Caki2 (cell line): Measurements from ENCODE around the gene ZNF436. TPM values are rescaled to one million over a fixed set of nuclear protein-coding genes. Genes with fewer than 3 reads are reported as not detected.
A peak's percentile ranks its signal among the peaks of the same experiment; 100 is the strongest.

Experiments used
- DNase-seq: peaks from one replicate; pipeline ENCODE4 v3.0.0-alpha.2; 2015; ENCODE audit warnings: low read depth
- in situ Hi-C: cut with HindIII; loops from 2 replicates; pipeline ENCODE4 v1.10.0; 2016; ENCODE audit warnings: low sequenced_read_pairs, low pct_unique_long_range_greater_than_20kb, mixed read lengths
- total RNA-seq: library from RNA; depleted of rRNA; stranded (reverse); fragments of >200 nt; shearing (Covaris generic); gene quantifications from 2 replicates; pipeline ENCODE4 v1.2.3, GENCODE V29; 2014; ENCODE audit warnings: low replicate concordance; rRNA removed

ZNF436 gene
- 11.6 and 16.4 TPM in 2 replicates for total RNA-seq

DNA sequence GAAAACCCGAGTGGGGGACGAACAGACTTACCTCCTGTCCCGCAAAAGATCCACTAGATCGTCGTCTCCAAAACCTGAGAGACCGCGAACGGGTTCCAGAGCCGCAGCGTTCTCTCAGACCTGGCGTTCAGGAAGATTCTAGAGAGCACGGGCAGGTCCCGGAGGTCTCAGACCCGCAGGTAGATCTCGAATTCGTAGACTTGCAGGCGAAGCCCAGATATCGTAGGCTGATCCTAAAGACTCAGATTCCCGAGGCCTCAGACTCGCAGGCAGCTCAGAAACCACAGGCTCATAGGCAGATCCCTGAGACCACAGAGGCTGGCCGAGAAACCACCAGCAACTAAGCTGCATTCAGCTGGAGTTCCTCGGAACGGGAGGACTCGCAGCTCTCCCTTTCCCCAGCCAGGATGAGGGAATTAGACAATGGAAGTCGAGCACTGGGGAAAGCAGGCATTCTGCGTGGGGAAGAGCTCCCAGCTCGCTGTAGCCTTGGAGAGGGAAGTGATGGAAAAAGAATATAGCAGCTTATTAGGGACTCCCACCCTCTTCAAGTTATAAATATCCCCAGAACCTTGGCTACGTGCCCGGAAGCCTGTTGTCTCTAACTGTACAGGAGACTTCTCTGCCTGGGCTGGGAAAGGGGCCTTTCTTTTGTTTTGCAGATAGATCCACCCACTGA is at the start of gene ZNF436:
Gene ZNF436, minus strand, starts transcription at position 502 of the 679 bp plus-strand sequence. CDS start 1,831 bp downstream, outside the sequence.
- DNase-seq = peak; percentile 80
- in situ Hi-C loops = no loop called here

DNA sequence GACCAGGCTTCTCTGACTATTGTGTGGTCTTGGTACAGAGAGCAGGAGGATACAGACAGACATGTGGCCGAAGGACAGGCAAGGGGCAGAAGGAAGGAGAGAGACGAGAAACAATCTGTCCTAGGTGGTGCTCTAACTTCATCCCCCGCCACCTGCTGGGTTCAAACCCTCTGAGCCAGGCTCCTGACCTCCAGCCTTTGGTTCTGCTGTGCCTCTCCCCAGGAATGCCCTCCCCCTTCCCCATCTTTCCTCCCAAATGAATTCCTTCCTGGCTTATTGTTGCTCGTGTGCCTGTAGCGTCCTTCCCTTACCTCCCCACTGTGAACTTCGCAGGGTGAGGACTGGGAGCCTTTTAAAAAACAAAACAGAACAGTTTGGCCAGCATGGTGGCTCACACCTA is 49.5 kb upstream of the ZNF436 start:
- in situ Hi-C loops = no loop called here
- no peak for DNase-seq

DNA sequence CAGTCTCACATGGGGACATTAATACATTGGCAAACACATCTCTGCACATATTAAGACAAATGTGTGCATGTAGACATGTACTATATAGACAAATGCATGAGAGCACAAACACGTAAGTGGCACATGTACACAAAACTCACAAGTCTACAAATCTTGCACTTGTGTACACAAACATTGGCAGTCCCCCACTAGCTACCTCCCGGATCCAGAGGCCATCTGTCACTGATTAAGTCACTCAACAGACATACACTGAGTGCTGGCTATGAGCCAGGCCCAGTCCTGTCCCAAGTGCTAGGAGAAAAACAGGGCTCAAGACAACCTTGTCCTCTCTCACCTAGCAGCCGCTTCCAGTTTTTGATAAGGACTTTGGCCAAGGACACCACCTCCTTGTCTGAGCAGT is 47.9 kb upstream of the ZNF436 start:
- in situ Hi-C loops = no loop called here
- no peak for DNase-seq

DNA sequence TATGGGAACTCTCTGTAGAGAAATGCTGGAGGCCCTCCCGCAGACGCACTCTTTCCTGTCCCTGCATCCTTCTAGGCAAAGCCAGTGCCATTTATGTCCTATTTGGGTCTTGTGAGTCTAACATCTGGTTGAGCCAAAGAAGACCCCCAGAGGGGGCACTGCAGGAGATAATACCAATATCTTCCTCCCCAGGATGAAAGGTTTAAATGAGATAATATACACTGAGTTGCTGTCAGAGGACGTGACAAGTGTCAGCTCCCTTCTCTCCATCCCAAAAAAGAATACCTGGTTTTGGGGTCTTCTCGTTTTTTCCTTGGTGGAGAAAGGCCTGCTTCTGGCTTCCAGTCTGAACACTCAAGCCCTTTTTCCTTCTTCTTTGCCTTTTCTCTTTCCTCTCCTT is 47.3 kb upstream of the ZNF436 start:
- in situ Hi-C loops = no loop called here
- DNase-seq = no peak

DNA sequence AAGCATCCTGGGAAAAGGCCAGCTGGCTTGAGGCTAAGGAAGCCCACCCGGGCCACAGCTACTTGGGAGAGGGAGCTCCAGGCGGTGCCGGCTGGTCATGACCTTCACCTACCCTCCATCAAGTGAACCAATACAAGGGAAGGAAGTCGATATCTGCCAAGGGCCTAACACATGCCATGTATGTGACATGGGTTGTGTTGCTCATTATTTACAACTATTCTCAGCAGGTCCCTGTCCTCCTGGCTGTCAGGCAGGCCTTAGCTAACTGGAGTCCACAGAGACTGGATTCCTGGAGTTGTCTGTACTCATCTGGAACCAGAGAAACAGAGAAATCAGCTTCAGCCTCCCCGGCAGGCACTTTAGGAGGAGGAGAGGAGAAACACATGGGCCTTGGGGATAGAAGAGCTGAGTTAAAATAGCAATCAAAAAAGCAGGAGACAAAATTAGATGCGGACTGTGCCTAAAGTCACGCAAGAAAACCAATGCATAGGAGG is 39.2 kb upstream of the ZNF436 start:
- in situ Hi-C loops = no loop called here
- DNase-seq = no peak

DNA sequence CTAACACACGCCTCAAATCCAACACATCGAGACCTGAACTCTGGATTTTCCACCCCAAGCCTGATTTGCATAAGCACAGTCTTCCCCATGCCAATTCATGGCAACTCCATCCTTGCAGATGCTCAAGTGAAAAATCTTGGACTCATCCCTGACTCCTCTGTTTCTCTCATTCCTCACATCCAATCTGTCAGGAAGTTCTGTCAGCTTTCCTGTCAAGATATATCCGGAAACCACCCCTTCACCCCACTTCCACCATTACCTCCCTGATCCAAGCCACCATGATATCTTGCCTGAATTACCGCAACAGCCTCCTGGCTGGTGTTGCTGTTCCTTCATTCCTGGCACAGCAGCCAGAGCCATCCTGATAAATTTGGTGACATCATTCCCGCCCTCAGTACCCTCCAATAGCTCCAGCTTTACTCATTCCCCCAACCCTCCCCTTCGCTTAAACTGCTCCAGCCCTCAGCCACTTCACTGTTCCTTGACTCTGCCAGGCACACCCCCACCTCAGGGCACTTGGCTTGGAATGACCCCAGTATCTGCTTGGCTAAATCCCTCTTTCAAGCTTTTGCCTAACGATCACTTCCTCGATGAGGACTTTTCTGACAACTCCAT is 37.5 kb upstream of the ZNF436 start:
- in situ Hi-C loops = no loop called here

DNA sequence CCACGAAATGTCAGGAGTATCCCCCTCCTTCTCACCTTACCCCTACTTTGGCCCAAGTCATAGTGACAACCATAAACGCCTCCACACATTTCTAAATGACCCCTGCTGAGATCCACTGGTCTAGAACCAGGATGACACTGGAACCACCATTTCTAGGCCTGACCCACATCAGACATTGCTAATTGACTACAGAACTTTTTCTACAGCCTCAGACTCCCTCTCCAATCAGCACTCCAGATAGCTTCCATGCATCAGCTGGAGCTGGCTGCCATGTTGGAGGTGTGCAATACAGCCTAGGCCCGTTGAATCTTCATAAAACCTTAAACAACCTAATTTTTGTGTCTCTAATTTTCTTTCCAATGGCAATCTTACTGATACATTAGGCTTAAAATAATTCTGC is 36.3 kb upstream of the ZNF436 start:
- in situ Hi-C loops = no loop called here
- DNase-seq = no peak

More for the DNA sequence above, 37.5 kb upstream of the ZNF436 start:
- DNase-seq = no peak

DNA sequence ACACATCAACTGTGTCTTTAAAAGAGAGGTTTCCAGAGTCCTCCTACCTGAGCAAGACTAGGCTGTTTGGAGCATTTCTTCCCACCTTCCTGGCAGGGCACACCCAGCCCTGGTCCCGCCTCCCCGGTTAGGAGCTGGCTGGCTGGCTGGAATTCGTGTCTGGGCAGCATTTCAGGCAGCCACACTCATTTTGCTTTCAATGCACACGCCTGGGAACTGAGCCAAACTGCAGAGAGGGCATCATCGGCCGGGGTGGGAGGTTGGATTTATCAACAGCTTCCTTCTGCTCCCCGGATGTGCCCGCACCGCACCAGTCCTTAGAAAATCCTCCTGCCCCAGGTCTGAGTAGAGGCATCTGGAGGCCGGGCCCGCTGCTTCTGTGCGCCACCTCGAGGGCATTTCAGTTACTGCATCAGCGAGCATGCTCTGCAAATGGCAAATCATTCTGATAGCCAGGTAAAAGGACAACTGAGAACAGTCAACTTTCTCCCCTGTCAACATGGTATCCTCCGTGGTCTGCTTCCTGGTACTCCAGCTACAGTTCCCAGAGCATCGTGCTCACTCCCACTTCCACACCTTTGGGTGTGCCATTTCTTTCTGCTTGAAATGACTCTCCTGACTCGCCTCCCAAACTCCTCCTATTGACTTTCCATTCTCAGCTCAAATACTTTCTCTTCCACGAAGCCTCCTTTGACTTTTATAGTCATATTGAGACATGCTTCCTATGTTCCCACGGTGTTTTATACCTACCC is 34.3 kb upstream of the ZNF436 start:
- DNase-seq = peak; percentile 99
- in situ Hi-C loops = no loop called here

DNA sequence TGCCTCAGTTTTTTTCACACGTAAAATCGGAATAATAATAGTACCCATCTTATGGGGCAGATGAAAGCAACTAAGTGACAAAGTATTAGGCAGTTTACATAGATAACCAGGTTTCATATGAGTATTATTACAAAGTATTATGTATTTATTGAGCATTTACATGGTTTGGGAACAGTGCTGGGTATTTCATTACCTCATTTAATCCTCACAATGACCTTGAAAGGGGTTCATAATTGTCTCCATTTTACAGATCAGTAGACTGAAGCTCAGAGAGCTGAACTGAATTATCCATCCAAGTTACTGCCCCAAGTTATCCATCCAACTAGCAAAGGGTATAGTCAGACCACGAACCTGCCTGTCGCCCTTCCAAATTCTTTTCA is 33.7 kb upstream of the ZNF436 start:
- in situ Hi-C loops = no loop called here
- no peak for DNase-seq

DNA sequence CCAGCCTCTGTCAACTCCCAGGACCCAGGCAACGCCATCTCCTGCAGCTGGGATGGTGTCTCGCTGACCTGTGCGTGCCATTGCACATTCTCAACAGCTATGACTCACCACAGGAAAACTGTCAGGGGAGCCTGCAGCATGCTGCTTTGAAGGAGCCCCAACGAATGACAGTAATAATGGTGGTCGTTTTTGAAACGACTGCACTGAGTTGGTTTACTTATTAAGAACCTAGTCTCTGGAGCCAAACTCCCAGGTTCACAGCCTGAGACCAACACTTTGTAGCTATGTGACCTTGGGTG is 33.4 kb upstream of the ZNF436 start:
- peak; percentile 80 for DNase-seq
- in situ Hi-C loops = no loop called here

DNA sequence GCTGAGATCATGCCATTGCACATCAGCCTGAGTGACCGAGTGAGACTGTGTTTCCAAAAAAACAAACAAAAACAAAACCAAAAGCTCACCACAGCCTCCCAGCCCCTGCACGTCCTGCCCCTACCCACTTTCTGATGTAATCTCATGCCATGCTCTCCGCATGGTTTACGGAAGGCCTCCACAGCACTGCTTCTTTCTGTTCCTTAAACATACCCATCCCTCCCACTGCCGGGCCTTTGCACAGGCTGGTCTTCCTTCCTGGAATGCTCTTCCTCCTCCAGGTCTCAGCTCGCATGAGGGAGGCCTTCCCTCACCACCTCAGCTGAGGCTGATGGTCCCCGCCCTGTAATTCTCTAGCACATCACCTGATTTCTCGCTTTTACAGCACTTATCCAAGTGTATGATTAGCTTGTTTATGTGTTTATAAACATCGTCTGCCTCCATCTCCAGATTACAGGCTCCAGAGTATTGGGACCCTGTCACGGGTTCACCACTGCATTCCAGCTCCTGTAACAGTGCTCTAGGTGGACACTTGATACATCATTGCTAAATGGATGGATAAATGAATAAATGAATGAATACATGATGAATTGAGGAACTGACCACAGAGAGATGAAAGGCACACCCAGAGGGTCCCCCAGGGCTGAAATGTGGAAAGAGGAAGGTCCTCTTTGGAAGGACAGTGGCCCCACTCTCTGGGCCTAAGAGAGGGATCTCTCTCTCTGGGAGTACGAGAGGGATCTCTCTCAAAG is 32.8 kb upstream of the ZNF436 start:
- in situ Hi-C loops = no loop called here
- DNase-seq = peak; percentile 44

DNA sequence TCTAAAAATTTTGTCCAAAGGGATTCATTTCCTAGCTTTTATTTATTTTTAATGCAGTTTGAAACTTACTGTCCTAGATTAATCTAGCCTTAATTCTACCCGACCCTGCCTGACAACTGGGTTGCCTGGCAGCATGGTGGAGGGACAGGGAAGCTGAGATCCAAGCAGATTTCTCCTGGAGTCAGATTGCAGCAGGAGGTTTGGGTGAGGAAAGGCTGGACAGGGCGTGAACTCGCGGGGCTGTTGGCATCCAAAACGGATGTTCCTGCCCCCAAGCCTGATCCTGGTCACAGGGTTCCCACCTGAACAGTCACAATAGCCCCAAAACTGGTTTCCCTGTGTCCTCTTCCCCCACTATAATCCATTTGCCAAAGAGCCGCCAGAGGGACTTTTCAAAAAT is 31.7 kb upstream of the ZNF436 start:
- in situ Hi-C loops = no loop called here
- DNase-seq = no peak

DNA sequence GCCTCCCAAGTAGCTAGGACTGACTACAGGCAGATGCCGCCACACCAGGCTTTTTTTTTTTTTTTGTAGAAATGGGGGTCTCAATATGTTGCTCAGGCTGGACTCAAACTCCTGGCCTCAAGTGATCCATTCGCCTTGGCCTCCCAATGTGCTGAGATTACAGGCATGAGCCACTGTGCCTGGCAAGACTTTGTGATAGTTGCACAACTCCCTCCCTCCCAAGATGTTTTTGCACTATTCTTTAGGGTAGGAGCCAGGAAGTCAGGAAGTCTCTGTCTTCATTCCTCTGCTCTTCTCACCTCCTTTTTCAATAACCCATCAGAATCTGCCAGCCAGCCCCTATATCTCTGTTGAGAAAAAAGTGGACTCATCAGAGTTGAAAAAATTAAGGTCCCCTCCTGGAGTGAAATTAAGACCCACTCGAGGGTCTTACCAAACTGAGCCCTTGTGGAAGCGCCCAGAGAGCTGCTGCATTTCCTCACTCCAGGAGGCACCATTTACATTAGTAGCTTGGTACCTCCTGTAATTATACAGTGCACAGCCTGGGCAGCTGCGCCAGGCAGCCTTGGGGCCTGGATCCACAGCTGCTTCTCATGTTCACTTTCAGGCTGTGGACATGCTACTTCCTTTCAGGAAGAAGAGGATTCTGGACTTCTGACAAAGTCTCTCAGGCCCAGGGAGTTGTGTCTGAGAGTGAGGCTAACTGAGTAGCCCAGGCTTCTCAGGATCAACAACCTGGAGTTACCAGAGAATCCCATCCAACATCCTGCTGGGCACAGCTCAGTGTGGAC is 30.9 kb upstream of the ZNF436 start:
- in situ Hi-C loops = no loop called here
- no peak for DNase-seq

DNA sequence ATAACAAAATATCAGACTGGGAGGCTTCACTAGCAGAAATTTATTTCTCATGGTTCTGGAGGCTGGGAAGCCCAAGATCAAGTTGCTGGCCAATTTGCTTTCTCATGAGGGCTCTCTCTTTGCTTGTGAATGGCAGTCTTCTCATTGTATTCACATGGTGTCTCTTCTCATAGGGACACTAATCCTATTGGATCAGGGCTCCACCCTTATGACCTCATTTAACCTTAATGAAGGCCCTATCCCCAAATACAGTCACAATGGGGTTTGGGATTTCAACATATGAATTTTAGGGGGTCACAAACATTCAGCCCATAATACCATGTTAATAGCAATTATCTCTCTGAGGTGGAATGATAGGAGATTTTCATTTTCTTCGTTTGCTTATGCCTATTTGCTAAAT is 29.6 kb upstream of the ZNF436 start:
- in situ Hi-C loops = no loop called here
- DNase-seq = no peak

DNA sequence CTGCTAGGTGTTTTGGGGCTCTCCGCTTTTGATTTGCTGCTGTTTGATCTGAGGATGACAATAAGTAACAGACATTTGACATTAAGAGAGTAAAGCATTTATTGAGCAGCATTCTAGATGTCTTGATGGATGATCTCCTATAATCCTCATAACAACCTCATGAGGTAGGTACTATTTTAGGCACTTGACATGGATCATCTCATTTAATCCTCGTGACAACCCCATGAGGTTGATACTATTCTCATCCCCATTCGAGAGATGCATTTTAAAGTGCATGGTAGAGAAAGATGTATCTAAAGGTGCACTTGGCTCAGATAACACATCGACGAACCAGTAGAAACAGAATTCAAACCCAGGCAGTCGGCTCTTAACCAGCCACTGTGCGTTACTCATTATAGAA is 28.3 kb upstream of the ZNF436 start:
- no peak for DNase-seq
- in situ Hi-C loops = no loop called here

DNA sequence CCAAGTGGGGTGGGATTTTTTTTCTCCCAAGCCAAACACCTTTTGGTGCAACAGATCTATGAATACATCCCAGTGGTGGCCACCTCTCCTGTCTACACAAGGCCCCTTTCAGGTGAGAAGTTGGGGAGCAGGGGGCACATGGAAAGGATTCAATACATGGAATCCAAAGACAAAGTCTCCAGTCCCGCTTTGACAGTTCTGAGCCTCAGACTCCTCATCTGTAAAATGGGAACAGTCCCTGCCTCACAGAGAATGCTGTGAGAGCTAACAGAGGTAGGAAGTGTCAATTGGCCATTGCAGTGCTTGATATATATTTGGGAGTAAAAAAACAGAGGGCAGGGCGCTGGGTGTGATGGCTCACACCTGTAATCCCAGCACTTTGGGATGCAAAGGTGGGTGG is 26.7 kb upstream of the ZNF436 start:
- in situ Hi-C loops = no loop called here
- no peak for DNase-seq

DNA sequence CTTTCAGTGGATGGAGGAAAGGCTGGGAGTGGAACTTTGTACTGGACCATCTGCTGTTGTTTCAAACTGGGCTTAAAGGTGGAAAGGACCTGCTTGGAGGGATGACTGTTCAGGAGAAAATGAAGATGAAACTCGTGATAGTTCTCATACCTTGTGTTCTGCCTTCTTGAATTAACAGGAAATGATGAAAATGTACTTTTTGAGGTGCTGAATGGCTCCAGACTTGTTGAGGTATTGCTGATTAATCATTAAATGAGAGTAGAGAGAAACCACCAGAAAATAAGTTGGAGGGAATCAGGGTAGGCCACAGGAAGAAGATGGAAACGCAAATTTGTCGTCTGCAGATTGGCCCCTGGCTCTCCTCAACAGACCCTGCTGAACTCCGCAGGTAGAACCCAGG is 26.2 kb upstream of the ZNF436 start:
- no peak for DNase-seq
- in situ Hi-C loops = no loop called here

DNA sequence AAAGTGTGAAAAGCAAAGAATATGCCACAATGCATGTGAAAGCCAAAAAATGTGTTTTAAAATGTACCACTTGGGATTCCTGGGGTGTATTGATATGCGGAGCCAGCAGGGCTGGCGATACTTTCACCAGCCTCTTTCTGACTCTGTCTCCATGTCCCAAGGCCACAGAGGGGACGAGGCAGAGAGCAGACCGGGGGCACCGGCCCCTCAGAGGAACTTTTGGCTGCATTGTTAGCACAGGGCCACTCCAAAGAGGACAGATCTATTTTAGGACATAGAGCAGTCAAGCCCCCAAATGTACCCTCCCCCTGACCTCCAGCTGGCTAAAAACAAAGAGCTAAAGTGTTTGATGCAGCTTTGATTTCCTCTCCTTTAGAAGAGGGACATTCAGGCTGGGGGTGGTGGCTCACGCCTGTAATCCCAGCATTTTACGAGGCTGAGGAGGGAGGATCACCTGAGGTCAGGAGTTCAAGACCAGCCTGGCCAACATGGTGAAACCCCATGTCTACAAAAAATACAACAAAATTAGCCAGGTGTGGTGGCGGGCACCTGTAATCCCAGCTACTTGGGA is 25.6 kb upstream of the ZNF436 start:
- in situ Hi-C loops = no loop called here
- no peak for DNase-seq
